GM12874 (cell line): ENCODE measurements around the gene ANKRD40.

Experiments used
- TF ChIP-seq, protein P1 (sequence below): IDR thresholded peaks from 2 replicates; pipeline ENCODE4 v1.5.1; 2011; ENCODE audit warnings: low read depth, mild to moderate bottlenecking, control low read depth, low read length, moderate library complexity; ENCODE audit not compliant: insufficient read depth

The ANKRD40 gene

DNA sequence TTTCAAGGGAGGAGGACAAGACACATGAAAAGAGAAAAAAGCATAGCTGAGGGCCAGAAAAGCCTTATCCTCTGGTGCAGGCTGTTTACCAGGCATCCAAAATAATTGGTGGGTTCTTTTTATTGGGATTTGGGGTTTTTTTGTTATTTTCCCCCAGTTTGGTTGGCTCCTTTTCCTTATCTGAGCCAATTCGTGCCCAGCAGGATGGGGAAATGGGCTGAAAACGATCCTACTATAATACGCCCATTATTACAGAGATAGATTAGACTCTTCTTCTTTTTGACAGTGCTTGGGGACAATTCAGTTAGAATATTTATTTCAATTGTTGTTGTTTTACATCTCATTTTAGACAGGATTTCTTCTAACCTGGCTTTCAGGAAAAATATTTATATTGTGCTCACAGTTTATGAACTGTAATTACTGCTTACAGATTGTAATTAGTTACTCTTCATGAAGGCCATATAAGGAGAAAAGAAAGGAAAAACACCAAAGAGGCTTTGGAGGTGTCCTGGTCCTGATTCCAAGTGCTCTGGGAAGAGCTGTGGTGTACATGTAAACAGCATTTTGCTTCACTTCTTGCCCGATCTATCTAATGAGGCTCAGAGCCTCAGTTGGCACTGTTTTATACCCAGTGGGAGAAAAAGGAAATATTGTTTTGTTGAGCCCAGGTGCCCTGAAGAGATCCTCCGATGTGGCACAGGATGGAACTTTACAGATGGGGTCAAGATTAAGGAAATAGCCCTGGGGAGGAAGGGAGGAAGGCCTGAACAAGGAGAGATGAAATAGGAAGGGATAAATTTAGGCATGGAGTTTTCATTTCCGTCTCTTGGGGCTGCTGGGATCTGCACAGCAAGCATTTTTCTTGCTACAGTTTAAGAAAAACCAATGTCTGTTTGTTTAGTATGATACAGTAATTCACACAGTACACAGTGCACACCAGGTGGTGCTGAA, 611 bp upstream of the ANKRD40 start:
- TF ChIP-seq, protein P1, sequence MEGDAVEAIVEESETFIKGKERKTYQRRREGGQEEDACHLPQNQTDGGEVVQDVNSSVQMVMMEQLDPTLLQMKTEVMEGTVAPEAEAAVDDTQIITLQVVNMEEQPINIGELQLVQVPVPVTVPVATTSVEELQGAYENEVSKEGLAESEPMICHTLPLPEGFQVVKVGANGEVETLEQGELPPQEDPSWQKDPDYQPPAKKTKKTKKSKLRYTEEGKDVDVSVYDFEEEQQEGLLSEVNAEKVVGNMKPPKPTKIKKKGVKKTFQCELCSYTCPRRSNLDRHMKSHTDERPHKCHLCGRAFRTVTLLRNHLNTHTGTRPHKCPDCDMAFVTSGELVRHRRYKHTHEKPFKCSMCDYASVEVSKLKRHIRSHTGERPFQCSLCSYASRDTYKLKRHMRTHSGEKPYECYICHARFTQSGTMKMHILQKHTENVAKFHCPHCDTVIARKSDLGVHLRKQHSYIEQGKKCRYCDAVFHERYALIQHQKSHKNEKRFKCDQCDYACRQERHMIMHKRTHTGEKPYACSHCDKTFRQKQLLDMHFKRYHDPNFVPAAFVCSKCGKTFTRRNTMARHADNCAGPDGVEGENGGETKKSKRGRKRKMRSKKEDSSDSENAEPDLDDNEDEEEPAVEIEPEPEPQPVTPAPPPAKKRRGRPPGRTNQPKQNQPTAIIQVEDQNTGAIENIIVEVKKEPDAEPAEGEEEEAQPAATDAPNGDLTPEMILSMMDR = no peak

- TF ChIP-seq, protein P1 = no peak
Observed at GRCh38 chr17:50703162-50703561, 4.6 kb downstream of the ANKRD40 start.

DNA sequence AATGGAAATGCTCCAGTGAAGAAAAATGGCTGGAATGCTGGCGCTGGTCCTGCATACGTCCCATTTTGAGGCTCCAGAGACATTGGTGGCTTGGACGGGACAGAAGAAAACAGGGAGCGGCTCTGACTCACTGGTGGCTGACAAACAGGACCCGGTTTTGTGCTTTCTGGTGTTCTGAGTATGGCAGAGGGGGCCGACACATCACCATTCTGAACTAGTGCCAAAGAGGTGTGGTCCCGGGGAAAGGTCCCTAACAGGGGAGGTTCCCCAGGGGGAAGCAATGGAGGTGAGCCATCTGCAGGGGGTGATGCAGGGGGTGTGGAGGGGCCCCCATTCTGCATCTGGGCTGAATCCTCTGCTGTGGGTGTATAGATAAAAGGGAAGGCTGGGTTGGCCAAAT, 8.3 kb downstream of the ANKRD40 start:
- TF ChIP-seq, protein P1 = no peak

DNA sequence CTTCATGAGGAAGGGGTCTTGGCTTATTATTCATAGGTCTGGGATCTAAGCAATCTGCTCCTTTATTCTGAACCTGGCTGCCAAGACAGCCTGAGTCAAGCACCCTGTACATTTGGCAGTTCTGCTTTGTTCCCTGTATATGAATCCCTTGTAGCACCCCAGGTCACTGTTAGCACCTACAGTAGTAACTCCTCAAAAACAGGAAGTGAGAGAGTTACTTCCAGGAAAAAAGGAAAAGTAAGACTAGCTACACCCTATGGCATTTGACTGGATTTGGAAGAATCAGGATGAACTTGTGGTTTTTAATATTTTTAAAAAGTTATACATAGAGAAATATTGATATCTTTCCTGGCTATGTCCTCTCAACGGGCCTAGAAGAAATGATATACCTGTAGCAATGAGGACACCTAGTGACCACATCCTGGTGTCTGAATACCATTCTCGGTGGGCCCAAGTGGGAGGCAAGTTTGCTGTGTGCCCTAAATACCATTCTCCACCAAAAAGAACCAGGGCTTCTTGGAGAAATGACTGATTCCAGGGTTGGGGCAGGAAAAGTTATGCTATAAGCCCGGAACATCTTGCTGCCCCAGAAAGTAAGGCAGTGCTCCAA, 9.9 kb downstream of the ANKRD40 start:
- TF ChIP-seq, protein P1 = no peak

DNA sequence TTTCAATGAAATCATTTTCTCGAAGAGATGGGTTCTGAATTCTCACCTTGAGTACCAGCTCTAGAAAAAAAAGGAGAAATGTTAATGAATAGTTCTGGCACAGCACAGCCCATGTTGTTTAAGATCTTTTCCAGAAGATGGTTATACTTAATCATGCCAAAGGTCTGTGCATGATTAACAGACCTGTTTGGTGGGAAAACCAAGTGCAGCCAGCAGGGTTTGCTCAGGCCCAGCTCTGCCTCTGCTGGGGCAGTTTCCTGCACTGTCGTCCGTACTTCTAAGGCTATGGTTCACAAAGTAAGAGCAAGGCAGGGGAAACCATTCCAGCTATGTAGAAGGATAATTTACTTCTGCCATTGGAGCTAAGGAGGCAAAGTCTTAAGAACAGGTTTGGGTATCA, 10.7 kb downstream of the ANKRD40 start:
- TF ChIP-seq, protein P1 = no peak

DNA sequence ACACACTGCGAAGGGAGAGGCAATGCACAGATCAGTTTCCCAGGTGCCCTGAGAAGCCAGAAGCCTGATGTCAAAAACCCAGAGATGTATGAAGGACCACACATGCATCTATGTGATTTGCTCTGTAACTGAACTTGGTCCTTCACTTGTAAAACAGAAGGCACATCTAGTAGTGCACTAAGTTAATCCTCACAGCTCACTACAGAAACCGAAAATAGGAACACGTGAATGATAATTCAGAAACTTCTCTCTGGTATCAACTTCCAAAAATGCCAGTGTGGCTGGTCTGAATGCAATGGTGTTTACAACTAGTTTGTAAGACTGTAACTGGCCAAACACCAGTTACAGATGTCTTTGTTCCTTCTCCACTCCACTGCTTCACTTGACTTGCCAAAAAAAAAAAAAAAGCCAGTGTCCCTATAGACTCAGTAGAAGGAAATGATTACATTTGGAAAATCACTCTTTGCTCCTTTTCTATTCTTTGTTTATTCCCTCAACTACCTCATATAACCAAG, 11.3 kb downstream of the ANKRD40 start:
- TF ChIP-seq, protein P1 = no peak

GRCh38 chr17:50693036-50693682, 14.6 kb downstream of the ANKRD40 start:
- TF ChIP-seq, protein P1 = no peak
